Measurements from ENCODE around the gene USP49.

DNA sequence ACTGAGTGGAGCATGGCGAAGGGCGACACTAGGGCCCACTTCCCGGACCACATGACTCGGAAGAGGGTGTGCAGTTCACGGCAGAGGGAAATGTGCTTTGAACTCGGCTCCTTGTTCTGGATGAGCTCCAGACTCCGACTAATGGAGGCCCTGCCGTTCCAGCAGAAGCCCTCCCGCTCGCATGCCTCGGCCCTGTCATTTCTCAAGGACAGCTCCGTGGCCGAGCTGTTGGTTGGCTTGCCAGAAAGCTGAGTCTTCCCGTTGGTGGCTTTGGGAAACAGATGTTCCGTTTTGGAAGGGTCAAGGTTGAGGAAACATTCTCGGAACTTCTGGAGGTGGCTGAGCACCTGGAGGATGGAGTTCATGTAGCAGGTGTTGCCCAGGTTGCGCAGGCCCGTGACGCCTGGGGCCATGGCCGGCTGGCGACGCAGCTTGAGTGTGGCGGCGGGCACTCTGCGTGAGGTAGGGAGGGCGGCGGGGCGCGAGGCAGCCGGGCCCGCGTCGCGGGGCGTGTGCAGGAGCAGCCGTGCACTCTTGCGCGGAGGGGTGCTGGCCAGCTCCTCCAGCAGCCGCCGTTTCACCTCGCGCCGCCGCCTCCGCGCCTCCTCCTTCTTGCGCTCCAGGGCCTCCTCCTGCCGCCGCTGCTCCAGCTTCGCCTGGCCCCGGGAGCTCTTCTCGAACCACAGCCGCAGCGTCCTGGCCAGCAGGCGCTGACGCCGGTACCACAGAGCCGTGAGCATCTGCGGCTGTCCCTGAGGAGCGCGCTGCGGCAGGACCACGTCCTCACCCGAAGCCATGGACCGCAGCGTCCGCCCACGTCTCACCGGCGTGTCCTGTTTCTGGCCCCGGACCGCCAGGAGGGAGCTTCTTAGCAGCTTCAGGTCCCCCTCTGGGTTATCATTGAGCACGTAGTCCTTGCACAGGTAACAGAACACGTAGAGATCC lies 89.1 kb downstream of the USP49 start:
- TF ChIP-seq, protein P1, sequence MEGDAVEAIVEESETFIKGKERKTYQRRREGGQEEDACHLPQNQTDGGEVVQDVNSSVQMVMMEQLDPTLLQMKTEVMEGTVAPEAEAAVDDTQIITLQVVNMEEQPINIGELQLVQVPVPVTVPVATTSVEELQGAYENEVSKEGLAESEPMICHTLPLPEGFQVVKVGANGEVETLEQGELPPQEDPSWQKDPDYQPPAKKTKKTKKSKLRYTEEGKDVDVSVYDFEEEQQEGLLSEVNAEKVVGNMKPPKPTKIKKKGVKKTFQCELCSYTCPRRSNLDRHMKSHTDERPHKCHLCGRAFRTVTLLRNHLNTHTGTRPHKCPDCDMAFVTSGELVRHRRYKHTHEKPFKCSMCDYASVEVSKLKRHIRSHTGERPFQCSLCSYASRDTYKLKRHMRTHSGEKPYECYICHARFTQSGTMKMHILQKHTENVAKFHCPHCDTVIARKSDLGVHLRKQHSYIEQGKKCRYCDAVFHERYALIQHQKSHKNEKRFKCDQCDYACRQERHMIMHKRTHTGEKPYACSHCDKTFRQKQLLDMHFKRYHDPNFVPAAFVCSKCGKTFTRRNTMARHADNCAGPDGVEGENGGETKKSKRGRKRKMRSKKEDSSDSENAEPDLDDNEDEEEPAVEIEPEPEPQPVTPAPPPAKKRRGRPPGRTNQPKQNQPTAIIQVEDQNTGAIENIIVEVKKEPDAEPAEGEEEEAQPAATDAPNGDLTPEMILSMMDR (IDR thresholded peaks at IDR 0.05) = no peak
- no peak for TF ChIP-seq POLR2A (IDR thresholded peaks at IDR 0.05)
